ENCODE data around the gene PTGES3L.
A peak's percentile ranks its signal among the peaks of the same experiment; 100 is the strongest.

The PTGES3L gene

DNA sequence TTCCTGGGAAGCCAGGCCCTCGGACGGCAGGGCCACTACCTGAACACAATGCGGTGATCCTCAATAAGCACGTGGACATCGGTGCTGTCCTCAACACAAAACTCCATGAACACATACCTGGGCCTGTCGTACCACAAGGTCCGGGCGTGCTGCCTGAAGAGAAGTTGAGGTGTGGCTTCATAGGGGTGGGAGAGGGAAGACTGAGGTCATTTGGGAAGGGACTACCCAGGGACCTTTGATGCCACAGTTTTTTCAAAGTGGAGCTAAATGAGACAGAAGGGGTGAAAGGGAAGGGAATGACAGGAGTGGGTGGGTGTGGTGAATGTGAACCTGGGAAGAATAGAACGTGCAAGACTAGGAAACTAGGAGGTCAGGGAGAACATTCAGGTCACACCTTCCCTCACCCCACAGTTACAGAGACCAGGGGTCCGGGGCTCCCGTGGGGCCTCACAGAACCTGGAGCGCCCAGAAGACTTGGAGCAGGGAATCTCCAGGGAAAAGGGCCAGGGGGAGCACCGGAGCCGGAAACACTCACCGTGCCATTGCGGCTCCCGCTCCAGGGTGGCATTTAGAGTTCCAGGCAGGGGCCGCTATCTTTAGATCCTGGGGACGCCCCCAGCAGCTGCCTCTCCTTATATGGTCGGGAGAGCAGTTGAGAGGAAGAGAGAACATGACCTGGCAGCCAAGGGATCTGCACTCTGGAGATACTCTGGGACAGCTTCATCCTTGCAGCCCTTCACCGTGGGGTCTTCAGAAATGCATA lies at the start of gene PTGES3L:
TSS of gene PTGES3L (minus strand) at position 570 of the 763 bp plus-strand sequence. CDS start at position 543, 27 bp downstream.
- DNase-seq (ENCODE audit: low read depth in 2 of 2), result peak in 1 of 2 donors; percentile 14

DNA sequence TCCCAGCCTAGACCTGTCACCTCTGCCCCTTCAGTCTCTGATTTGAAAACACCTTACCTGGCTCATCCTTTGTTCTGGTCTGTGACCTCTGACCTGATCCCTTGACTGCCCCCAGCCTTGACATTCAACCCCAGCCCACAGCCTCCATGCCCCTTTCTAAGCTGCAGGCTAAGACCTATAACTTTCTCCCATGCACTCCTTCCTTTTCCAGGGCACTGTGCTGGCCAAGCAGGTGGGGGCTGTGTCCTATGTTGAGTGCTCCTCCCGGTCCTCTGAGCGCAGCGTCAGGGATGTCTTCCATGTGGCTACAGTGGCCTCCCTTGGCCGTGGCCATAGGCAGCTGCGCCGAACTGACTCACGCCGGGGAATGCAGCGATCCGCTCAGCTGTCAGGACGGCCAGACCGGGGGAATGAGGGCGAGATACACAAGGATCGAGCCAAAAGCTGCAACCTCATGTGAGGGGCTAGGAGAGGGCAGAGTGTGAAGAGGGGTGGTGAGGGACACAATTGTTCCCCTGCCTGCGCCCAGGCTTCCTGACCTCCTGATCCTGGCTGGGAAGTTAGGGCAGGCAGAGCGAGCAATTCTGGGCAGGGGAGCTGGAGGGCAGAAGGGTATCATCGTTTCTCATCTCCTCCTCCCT lies 48.5 kb upstream of the PTGES3L start:
- no peak for DNase-seq (ENCODE audit: low read depth in 2 of 2)

DNA sequence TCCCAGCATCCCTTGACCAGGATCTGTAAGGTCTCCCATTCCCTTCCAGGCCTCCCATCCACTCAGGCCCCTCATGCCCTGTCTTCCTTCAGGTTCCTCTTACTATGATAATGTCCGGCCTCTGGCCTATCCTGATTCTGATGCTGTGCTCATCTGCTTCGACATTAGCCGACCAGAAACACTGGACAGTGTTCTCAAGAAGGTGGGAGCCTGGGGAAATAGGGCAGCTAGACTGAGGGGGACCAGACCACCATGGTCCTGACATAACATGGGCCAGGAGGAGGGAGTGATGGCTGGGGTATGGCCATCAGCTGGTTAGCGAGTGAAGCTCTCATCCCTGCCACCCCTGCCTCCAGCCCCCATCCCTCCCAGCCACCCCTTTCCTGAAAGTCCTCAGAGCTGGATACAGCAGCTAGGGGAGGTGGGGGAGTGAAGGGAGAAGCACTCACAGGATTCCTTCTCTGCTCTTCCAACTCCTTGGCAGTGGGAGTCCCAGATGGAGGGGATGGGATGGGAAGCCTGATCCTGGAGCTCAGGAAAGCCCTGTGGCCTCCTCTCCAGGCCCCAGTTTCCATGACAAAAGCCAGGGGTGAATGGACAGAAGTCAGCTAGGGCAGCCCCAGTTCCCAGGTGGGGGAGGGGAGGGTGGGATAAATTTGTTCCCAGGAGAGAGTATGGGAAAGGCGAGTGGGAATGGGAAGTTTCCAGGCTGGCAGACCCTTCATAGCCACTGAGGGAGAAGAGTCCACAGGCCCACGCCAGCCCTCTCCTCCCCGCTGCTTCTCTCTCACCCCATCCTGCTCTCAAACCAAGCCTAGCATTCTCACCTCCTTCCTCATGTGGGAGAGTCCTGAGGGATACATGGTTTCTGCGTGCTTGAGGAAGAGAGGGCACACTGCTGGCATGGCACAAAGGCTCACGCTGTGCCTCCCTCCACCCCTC lies 47.5 kb upstream of the PTGES3L start:
- no peak for DNase-seq (ENCODE audit: low read depth in 2 of 2)

DNA sequence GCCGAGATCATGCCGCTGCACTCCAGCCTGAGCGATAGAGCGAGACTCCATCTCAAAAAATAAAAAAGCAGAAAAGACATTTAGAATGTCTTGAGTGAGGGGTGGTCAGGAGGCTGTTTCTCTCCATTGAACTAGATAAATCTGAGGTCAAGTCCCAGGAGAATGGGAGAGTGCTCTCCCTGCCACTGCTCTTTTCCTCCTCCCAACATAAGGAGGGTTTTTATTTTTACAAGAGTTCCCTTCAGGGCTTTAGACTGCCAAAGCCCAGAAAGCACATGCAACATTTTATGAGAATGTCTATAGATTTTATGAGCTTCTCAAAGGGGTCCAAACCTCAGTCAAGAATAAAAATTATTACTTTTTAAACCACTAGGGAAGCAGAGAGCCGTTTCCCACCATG lies 46.7 kb upstream of the PTGES3L start:
- DNase-seq (ENCODE audit: low read depth in 2 of 2), result no peak

- DNase-seq (ENCODE audit: low read depth in 2 of 2), result no peak
Measured at GRCh38 chr17:43025766-43026537, 46.1 kb upstream of the PTGES3L start.

- no peak for DNase-seq (ENCODE audit: low read depth in 2 of 2)
Measured at GRCh38 chr17:43025290-43025657, 45.4 kb upstream of the PTGES3L start.

- DNase-seq (ENCODE audit: low read depth in 2 of 2), result peak; percentile 70 to 78
Measured at GRCh38 chr17:43024407-43025289, 44.8 kb upstream of the PTGES3L start, which contains the start of gene RND2. RND2 (plus strand) TSS chr17:43025231; CDS start chr17:43025348, 117 bp downstream.

GRCh38 chr17:43021741-43022512 lies 42.0 kb upstream of the PTGES3L start, which contains the start of gene VAT1:
VAT1 (minus strand) TSS chr17:43022385; CDS start chr17:43022322, 63 bp downstream.
- peak in 1 of 2 donors; percentile 49 for DNase-seq (ENCODE audit: low read depth in 2 of 2)

GRCh38 chr17:43020789-43021740 lies 41.2 kb upstream of the PTGES3L start:
- no peak for DNase-seq (ENCODE audit: low read depth in 2 of 2)

DNA sequence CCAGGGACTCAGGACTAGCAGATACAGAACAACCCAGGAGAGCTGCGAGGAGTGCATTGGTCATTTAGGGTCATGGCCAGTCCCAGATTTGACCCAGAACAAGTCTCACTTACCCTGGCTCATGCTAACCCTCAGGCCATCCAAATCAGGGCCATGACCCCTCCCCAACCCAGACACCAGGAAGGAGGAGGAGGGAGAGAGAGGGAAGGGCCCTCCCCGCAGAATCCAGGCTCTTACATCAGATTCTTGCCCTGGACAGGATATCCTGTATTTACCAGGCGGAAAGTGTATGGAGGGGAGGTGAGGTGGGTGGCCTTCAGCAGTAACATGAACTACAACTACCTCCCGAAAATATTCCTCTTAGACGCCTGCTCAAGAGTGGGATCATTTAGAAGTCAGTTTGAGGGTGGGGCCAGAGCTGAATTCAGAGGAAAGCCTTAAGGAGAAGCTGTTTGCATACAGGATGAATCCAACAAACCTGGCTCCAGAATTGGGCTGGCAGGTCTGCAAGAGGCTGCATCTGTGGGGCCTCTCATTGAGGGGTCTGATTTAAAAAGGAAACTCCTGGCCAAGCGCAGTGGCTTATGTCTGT lies 40.2 kb upstream of the PTGES3L start:
- DNase-seq (ENCODE audit: low read depth in 2 of 2), result no peak

DNA sequence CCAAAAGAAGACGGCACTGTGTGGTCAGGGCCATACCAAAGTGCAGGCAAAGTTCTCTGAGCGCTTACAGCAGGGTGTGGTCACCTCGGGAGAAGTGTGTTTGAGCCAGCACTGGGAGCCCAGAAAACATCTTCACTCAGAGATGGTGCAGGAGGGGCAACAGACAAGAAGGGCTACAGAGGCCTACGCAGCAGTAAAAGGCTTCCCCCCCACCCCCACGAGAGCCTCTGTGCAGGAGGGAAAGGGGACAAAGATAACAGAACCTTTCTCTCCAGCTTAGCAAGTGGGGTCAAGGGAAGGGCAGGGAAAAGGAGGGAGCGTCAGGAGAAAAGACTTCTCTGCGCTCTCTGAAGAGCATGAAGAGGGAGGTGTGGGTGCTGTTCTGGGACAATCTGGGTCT lies 39.5 kb upstream of the PTGES3L start:
- DNase-seq (ENCODE audit: low read depth in 2 of 2), result no peak

- no peak for DNase-seq (ENCODE audit: low read depth in 2 of 2)
Measured at GRCh38 chr17:43018932-43019331, 39.1 kb upstream of the PTGES3L start.

DNA sequence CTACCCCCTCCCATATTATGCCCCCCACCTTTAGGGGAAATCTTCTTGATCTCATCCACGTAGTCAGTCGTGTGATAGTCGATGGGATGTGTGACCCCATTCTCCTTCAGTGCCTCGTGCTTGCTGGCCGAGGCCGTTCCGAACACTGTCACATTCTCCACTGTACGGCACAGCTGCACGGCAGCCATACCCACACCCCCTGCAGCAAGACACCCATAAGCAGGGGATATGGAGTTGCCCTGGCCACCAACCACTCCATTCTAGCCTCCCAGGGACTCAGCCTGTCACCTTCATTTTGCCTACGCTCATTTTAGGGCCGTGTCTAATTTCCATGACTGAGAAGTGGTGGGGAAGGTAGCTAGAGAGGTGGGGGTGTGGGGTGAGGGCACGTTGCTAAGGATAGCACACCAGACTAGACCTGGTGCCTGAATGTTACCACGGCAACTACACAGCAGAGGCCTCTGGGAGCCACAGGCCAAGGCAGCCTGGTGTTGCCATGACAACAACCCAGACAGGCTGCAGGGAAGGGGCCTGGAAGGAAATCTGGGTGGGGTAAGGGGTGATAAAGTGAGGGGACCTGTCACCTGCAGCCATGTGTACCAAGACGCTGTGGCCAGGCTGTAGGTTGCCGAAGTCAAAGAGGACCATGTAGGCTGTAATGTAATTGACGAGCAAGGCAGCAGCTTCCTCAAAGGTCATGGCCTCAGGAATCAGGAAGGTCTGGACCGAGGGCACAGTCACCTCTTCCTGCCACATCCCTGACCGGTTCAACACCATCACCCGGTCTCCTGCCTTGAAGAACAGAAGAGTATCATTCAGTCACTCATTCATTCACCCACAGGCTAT lies 38.4 kb upstream of the PTGES3L start:
- no peak for DNase-seq (ENCODE audit: low read depth in 2 of 2)

DNA sequence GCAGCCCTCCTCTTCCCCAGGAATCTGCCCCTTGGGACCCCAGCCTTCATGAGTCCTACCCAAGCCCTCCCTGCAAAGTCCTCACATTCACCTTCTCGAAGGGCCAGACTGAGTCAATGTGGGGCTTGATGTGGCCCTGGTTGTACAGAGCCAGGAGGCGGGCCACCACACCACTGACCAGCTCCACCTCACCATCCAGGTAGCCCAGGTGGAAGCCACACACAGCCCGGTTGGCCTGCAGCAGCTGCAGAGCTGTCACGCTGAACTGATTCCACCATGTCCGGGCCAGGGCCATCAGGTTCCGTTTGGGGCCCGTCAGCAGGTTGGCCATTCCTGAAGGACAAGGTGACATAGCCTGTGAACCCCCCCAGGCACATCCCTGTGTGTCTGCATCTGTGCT lies 36.3 kb upstream of the PTGES3L start:
- DNase-seq (ENCODE audit: low read depth in 2 of 2), result no peak

GRCh38 chr17:43015579-43015978 lies 35.7 kb upstream of the PTGES3L start:
- no peak for DNase-seq (ENCODE audit: low read depth in 2 of 2)

GRCh38 chr17:43014649-43015542 lies 35.0 kb upstream of the PTGES3L start:
- DNase-seq (ENCODE audit: low read depth in 2 of 2), result no peak
